Measurements from ENCODE around the gene KCNIP2.

KCNIP2 gene

DNA sequence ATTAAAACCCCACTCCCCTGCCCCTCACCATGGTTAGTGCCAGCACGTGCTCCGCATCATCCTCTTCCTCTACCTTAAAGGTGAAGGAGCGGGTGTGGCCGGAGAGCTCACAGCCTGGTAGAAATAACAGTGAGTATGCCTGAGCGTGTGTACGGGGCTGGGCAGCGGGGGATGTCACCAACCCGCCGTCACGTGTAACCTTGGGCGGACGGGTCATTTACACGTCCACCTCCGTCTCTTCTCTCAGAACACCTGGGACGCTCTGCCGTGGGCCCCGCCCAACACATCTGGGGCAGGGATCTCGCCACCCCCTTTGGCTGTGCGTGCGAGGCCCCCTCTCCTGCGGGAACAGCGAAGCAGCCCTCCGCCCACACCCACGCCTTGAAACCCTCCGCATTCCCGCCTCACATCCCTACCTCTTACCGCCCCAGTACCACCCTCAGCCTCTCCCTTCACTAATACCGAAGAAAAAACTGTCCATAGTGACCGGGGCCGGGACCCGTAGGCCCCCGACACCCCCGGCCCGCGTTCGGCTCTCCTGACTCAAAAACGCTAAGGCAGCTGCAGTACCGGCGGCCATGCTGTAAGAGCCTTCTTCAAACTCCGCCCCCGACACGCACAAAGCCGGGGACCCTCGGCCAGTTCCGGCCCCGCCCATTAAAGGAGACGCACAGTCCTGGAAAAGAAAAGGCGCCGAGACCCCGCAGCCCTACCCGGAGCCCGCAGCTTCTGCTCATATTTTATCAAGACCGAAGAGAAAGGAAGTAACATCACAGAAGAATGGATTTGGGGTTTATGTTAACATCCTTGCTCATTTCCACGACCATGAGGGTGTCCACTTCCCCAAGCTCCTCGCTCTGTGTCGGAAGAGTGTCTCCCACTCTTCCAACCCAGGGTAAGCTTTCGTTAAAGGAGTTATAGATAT lies 60.5 kb downstream of the KCNIP2 start, which contains the start of gene NPM3:
Gene NPM3, minus strand, starts transcription at position 636 of the 925 bp plus-strand sequence. Its CDS starts 56 bp downstream, at position 580.
- peak; percentile 27 to 32 for DNase-seq (ENCODE audit: low read depth in 2 of 2)

DNA sequence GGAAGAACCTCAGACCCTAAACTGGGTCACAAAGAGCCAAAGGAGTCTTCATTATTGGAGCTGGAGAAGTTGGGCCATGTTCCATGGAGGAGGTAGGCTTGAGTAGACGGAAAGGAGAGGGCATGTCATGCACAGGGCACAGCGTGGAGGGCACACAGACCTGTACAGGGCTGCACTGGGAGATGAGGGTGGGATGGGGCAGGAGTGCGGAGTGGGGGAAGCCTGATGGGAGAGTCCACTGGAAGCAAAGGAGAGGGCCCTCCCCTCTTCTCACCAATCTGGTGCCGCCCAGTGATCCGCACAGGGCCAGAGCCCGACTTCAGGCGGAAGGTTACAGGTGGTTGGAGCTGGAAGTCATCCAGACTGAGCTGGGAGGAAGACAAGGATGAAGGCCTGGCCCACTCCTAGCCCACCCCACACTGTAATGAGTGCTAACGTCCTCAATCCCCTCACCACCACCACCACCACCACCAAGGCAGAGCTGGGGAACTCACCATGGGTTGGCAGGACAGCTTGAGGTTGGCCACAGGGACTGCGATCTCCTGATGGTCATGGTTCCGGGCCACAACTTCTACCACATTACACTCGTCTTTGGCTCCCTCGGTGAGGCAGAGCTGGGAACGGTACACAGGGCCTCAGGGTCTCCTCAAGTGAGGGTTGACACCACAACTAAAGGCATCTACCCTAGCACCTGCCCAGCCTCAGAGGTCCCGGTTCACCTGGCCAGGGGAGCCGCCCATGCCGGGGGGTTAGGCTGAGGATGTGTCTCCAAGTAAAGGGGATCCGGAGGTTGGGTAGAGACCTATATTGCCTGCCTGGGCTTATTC lies 61.4 kb downstream of the KCNIP2 start:
- DNase-seq (ENCODE audit: low read depth in 2 of 2), result no peak

- DNase-seq (ENCODE audit: low read depth in 2 of 2), result no peak
These were observed 62.0 kb downstream of the KCNIP2 start for GRCh38 chr10:101781655-101781983.

GRCh38 chr10:101780818-101781654 lies 62.6 kb downstream of the KCNIP2 start:
- peak in 1 of 2 experiments; percentile 9 for DNase-seq (ENCODE audit: low read depth in 2 of 2)

GRCh38 chr10:101780187-101780817 lies 63.3 kb downstream of the KCNIP2 start:
- no peak for DNase-seq (ENCODE audit: low read depth in 2 of 2)

- peak in 1 of 2 experiments; percentile 7 for DNase-seq (ENCODE audit: low read depth in 2 of 2)
These were observed 63.9 kb downstream of the KCNIP2 start for GRCh38 chr10:101779544-101780186.

- no peak for DNase-seq (ENCODE audit: low read depth in 2 of 2)
These were observed 64.6 kb downstream of the KCNIP2 start for GRCh38 chr10:101778781-101779543.

- no peak for DNase-seq (ENCODE audit: low read depth in 2 of 2)
These were observed 65.3 kb downstream of the KCNIP2 start for GRCh38 chr10:101778151-101778780.

GRCh38 chr10:101777619-101778145 lies 65.9 kb downstream of the KCNIP2 start:
- no peak for DNase-seq (ENCODE audit: low read depth in 2 of 2)

DNA sequence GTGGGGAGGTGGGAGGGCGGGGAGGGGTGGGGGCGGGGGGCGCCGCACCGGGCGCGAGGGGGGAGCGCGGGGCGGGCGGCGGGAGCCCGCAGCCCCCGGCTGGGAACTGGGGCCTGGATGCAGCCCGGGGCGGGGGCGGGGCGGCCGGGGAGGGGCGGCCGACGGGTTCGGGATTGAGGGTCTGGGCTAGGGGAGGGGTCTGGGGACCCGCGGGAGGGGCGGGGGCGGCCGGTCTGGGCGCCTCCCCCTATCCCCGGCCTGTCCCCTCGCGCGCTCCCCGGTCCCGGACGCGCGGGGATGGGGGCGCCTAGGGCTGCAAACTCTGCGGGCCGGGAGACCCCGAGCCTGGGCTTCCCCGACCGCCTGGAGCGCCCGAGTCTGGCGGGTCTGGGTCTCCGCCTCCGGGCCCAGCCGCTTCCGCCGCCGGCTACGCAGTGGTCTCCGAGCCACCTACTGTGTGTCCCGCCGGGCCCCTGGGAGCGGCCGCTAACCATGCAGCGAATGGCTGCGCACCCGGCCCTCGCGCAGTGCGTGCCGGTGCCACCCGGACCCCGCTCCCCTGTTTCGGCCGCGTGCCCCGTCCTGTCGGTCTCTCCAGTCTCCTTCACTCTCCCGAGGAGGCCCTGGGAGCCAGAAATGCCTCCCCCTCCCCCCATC lies 67.3 kb downstream of the KCNIP2 start:
- no peak for DNase-seq (ENCODE audit: low read depth in 2 of 2)

Measured in fibroblast of skin of left biceps (primary cell).